DMS 273 (cell line): ENCODE results near the gene MAP2K7.
"Not testable (repeated sequence)": the region's sequence is repeated elsewhere in the genome, so short reads cannot be mapped to it uniquely, and the experiment has no call there.

ENCODE experiments used
- DNase-seq: peaks from one replicate; lab custom pipeline; 2025; ENCODE audit not compliant: unreplicated experiment; lab: John Stamatoyannopoulos, UW

The MAP2K7 gene

GRCh38 chr19:7883105-7883504 lies 20.6 kb upstream of the MAP2K7 start:
- DNase-seq, result no peak

- no peak for DNase-seq
Observed at GRCh38 chr19:7883796-7884570, 19.7 kb upstream of the MAP2K7 start.

- no peak for DNase-seq
Observed at GRCh38 chr19:7885818-7886217, 17.9 kb upstream of the MAP2K7 start.

GRCh38 chr19:7887408-7888144 lies 16.1 kb upstream of the MAP2K7 start:
- DNase-seq, result no peak

GRCh38 chr19:7888145-7888825 lies 15.4 kb upstream of the MAP2K7 start, which contains the start of gene LRRC8E:
LRRC8E (plus strand) TSS chr19:7888510; CDS start chr19:7895604, 7,094 bp downstream.
- DNase-seq, result peak; percentile 67

- DNase-seq, result no peak
Observed at GRCh38 chr19:7888826-7889217, 14.9 kb upstream of the MAP2K7 start.

- DNase-seq, result not testable (repeated sequence)
Observed at GRCh38 chr19:7893362-7894101, 10.1 kb upstream of the MAP2K7 start.

- peak; percentile 35 for DNase-seq
Observed at GRCh38 chr19:7894612-7895309, 8.9 kb upstream of the MAP2K7 start.

GRCh38 chr19:7895565-7895964 lies 8.1 kb upstream of the MAP2K7 start:
- no peak for DNase-seq

GRCh38 chr19:7897292-7897691 lies 6.4 kb upstream of the MAP2K7 start:
- DNase-seq, result no peak

- DNase-seq, result no peak
Observed at GRCh38 chr19:7898967-7899366, 4.7 kb upstream of the MAP2K7 start.

GRCh38 chr19:7899751-7900378 lies 3.8 kb upstream of the MAP2K7 start:
- no peak for DNase-seq

GRCh38 chr19:7900401-7900870 lies 3.2 kb upstream of the MAP2K7 start:
- no peak for DNase-seq

- no peak for DNase-seq
Observed at GRCh38 chr19:7900931-7901330, 2.7 kb upstream of the MAP2K7 start.

- DNase-seq, result no peak
Observed at GRCh38 chr19:7901337-7901736, 2.3 kb upstream of the MAP2K7 start.

- DNase-seq, result peak; percentile 54
Observed at GRCh38 chr19:7902796-7903243, 857 bp upstream of the MAP2K7 start.

GRCh38 chr19:7904074-7905020 lies 670 bp downstream of the MAP2K7 start:
- peak; percentile 81 for DNase-seq

GRCh38 chr19:7905268-7905667 lies 1.6 kb downstream of the MAP2K7 start:
- no peak for DNase-seq

GRCh38 chr19:7905859-7906258 lies 2.2 kb downstream of the MAP2K7 start:
- DNase-seq, result no peak
